Spleen (tissue), 11 donors: ENCODE data around the gene PCGF3. TPM values are rescaled to one million over a fixed set of nuclear protein-coding genes. Genes with fewer than 3 reads are reported as not detected.

Experiments used
- DNase-seq: peaks from one replicate; pipeline ENCODE4 v3.0.0-alpha.2; 2020
- H3K27ac ChIP-seq, 8 donors: fragments of 200-600 bp; sonication (generic) in 7 of 8; 1 replicate in 4 of 8; 2 replicates in 4 of 8; pipeline versions ENCODE4 v1.5.0 to v1.8.0; 2016 to 2021; ENCODE audit warnings: inconsistent platforms in 4 of 8, mild to moderate bottlenecking in 4 of 8, moderate library complexity in 1 of 8
- H3K27me3 ChIP-seq, 7 donors: fragments of 200-600 bp; sonication (generic) in 6 of 7; replicated peaks in 1 of 7; 1 replicate in 4 of 7; 2 replicates in 3 of 7; pipeline versions ENCODE4 v1.5.0 to v1.8.0; 2016 to 2021; ENCODE audit warnings: inconsistent platforms in 3 of 7, mild to moderate bottlenecking in 1 of 7
- H3K36me3 ChIP-seq, 6 donors: fragments of 200-600 bp; sonication (generic) in 5 of 6; 1 replicate in 4 of 6; 2 replicates in 2 of 6; pipeline versions ENCODE4 v1.5.0 to v1.8.0; 2016 to 2021; ENCODE audit warnings: inconsistent platforms in 2 of 6
- H3K4me1 ChIP-seq, 6 donors: fragments of 200-600 bp; sonication (generic) in 5 of 6; 1 replicate in 3 of 6; 2 replicates in 3 of 6; pipeline versions ENCODE4 v1.5.0 to v1.8.0; 2016 to 2021; ENCODE audit warnings: inconsistent platforms in 3 of 6
- H3K4me3 ChIP-seq, 8 donors: fragments of 200-600 bp; sonication (generic) in 7 of 8; 1 replicate in 4 of 8; 2 replicates in 4 of 8; pipeline versions ENCODE4 v1.5.0 to v1.8.0; 2016 to 2021; ENCODE audit warnings: inconsistent platforms in 4 of 8, mild to moderate bottlenecking in 4 of 8, moderate library complexity in 2 of 8
- H3K9me3 ChIP-seq, 8 donors: fragments of 200-600 bp; sonication (generic) in 7 of 8; 1 replicate in 4 of 8; 2 replicates in 4 of 8; pipeline versions ENCODE4 v1.5.0 to v1.8.0; 2016 to 2021; ENCODE audit warnings: inconsistent platforms in 4 of 8
- CTCF ChIP-seq, 11 experiments: fragments of 200-600 bp in 7 of 11; fragments of 450-650 bp in 4 of 11; sonication (generic) in 4 of 11; IDR thresholded peaks in 8 of 11; conservative IDR thresholded peaks in 3 of 11; 1 replicate in 7 of 11; 2 replicates in 4 of 11; pipeline versions ENCODE4 v1.4.0 to v1.8.0; 2016 to 2021; ENCODE audit warnings: antibody characterized with exemption in 11 of 11, inconsistent platforms in 4 of 11, mild to moderate bottlenecking in 1 of 11
- POLR2A ChIP-seq, 3 donors: fragments of 450-650 bp; IDR thresholded peaks; one replicate each; pipeline ENCODE4 v1.5.1; 2017; ENCODE audit warnings: antibody characterized with exemption in 3 of 3, mild to moderate bottlenecking in 1 of 3
- POLR2AphosphoS5 ChIP-seq, 3 donors: sonication (generic); formaldehyde crosslinking; IDR thresholded peaks; one replicate each; pipeline ENCODE4 v1.5.1; 2017; ENCODE audit warnings: antibody characterized with exemption in 3 of 3
- WGBS, 5 donors: extraction: QIAGEN DNeasy Blood & Tissue Kit in 3 of 5; methylation state at CpG; one replicate each; pipeline versions ENCODE4 v1.1.5 to v1.1.7; 2013 to 2018; 5-methylcytosine and 5-hydroxymethylcytosine counted together
- intact Hi-C: fragments of 100-400 bp; cut with DNase I; formaldehyde crosslinking; loops from one replicate; pipeline ENCODE4 v1.15.0; 2023; ENCODE audit warnings: low total_unique reads
- polyA plus RNA-seq, 3 donors: library from polyadenylated mRNA; stranded (reverse); fragments of 200-250 nt; gene quantifications; one replicate each; pipeline ENCODE4 v1.2.1, GENCODE V29; 2013
- total RNA-seq, 7 donors: library from RNA; depleted of rRNA in 3 of 7; stranded (reverse); fragments of >200 nt in 3 of 7; fragmentation: NEBNext Ultra II Directional in 4 of 7; extraction: Animal tissue kit (Norgen Biotek cat#: 25700) in 4 of 7; gene quantifications; one replicate each; pipeline versions ENCODE4 v1.1.0 to v1.2.1, GENCODE V29; 2016 to 2021
- donor health status: healthy with polysubstance abuse.
- donor health status: DM: no; HTN: no; CAD: no; lungs with moderate emphysema.
- donor health status: DM: no; HTN: no; CAD: no.
- donor health status: Bipolar disorder and iron deficiency.
- donor health status: healthy.
- donor health status: DM: no; HTN: no; CAD: no.
- donor health status: DM: yes; HTN: yes; CAD: no.

The PCGF3 gene
- total and polyA plus RNA-seq, 10 donors: 29.7 to 102 (median 69.4) TPM

- no peak for DNase-seq
- H3K4me1 ChIP-seq: peaks cover 0 to 65% (median 32%) of the 10 kb centered on the region in 6 donors
- H3K4me3 ChIP-seq: no peak overlapping the region
- peaks cover 0 to 100% (median 64%) of the 10 kb centered on the region in 6 donors for H3K36me3 ChIP-seq
- no peak overlapping the region for H3K27ac ChIP-seq
- no peaks in the 10 kb centered on the region for H3K27me3 ChIP-seq
- TF ChIP-seq CTCF (IDR thresholded peaks at IDR 0.05 in 8 of 11, conservative IDR thresholded peaks at IDR 0.05 in 3 of 11): no peak
- no peaks in the 10 kb centered on the region for H3K9me3 ChIP-seq
- 87 to 97% (median 93%) methylated on average over 5 of the region's 5 CpGs for WGBS, 5 donors
- intact Hi-C loops: no loop called here
These were observed 64.4 kb downstream of the PCGF3 start for GRCh38 chr4:770022-770421.

- H3K27me3 ChIP-seq: no peaks in the 10 kb centered on the region
- H3K27ac ChIP-seq: peak overlapping the region in 2 of 8 donors; percentile 8 to 33
- intact Hi-C loops: no loop called here
- H3K4me1 ChIP-seq: peaks cover 0 to 71% (median 34%) of the 10 kb centered on the region in 6 donors
- H3K36me3 ChIP-seq: peaks cover 0 to 100% (median 62%) of the 10 kb centered on the region in 6 donors
- no peak overlapping the region for H3K4me3 ChIP-seq
- H3K9me3 ChIP-seq: no peaks in the 10 kb centered on the region
- DNase-seq: no peak
- WGBS, 5 donors: 62 to 76% (median 67%) methylated on average over 6 of the region's 6 CpGs
- TF ChIP-seq POLR2A (IDR thresholded peaks at IDR 0.05) (no peak), CTCF (IDR thresholded peaks at IDR 0.05 in 8 of 11, conservative IDR thresholded peaks at IDR 0.05 in 3 of 11) (no peak), POLR2AphosphoS5 (IDR thresholded peaks at IDR 0.05) (no peak)
These were observed 65.8 kb downstream of the PCGF3 start for GRCh38 chr4:771464-771863.

- TF ChIP-seq CTCF (IDR thresholded peaks at IDR 0.05 in 8 of 11, conservative IDR thresholded peaks at IDR 0.05 in 3 of 11) (no peak), POLR2AphosphoS5 (IDR thresholded peaks at IDR 0.05) (no peak), POLR2A (IDR thresholded peaks at IDR 0.05) (no peak)
- peaks cover 4 to 73% (median 38%) of the 10 kb centered on the region in 6 donors for H3K4me1 ChIP-seq
These were observed 66.5 kb downstream of the PCGF3 start for GRCh38 chr4:772118-772517.

GRCh38 chr4:772776-773175 is 67.1 kb downstream of the PCGF3 start:
- Histone ChIP-seq H3K4me1 (peaks cover 5 to 80% (median 42%) of the 10 kb centered on the region in 6 donors), H3K4me3 (no peak overlapping the region), H3K27me3 (no peaks in the 10 kb centered on the region), H3K27ac (peak overlapping the region in 2 of 8 donors; percentile 7 to 30), H3K36me3 (peaks cover 0 to 100% (median 57%) of the 10 kb centered on the region in 6 donors), H3K9me3 (no peaks in the 10 kb centered on the region)
- WGBS, 5 donors: 79 to 94% (median 89%) methylated on average over 7 to 8 of the region's 8 CpGs
- DNase-seq: no peak
- TF ChIP-seq POLR2AphosphoS5 (IDR thresholded peaks at IDR 0.05): no peak
- no peak for TF ChIP-seq POLR2A (IDR thresholded peaks at IDR 0.05)
- TF ChIP-seq CTCF (IDR thresholded peaks at IDR 0.05 in 8 of 11, conservative IDR thresholded peaks at IDR 0.05 in 3 of 11): no peak
- intact Hi-C loops: no loop called here

More at GRCh38 chr4:772118-772517, 66.5 kb downstream of the PCGF3 start:
- H3K4me3 ChIP-seq: no peak overlapping the region
- 61 to 81% (median 70%) methylated on average over 7 of the region's 7 CpGs for WGBS, 5 donors
- H3K27me3 ChIP-seq: no peaks in the 10 kb centered on the region
- H3K27ac ChIP-seq: peak overlapping the region in 2 of 8 donors; percentile 8 to 33
- H3K9me3 ChIP-seq: no peaks in the 10 kb centered on the region
- peaks cover 0 to 100% (median 59%) of the 10 kb centered on the region in 6 donors for H3K36me3 ChIP-seq
- no peak for DNase-seq
- intact Hi-C loops: no loop called here
